KMS-11 (cell line): Measurements from ENCODE around the gene HECW1.
"Not testable (repeated sequence)": the region's sequence is repeated elsewhere in the genome, so short reads cannot be mapped to it uniquely, and the experiment has no call there.

Experiments used
- H2AFZ ChIP-seq: fragments of 200-600 bp; sonication (generic); 2 replicates; pipeline ENCODE4 v1.6.1; 2016; ENCODE audit warnings: antibody characterized with exemption, mixed run types, low read depth
- H3K27ac ChIP-seq: fragments of 200-600 bp; sonication (generic); 2 replicates; pipeline ENCODE4 v1.6.1; 2016; ENCODE audit warnings: mild to moderate bottlenecking, mixed run types
- H3K27me3 ChIP-seq: fragments of 200-600 bp; sonication (generic); 2 replicates; pipeline ENCODE4 v1.6.1; 2017; ENCODE audit warnings: mild to moderate bottlenecking, low read depth, mixed run types, moderate library complexity; ENCODE audit not compliant: insufficient read depth
- H3K36me3 ChIP-seq: fragments of 200-600 bp; sonication (generic); 2 replicates; pipeline ENCODE4 v1.6.1; 2017; ENCODE audit warnings: mild to moderate bottlenecking, mixed run types; ENCODE audit not compliant: insufficient read depth
- H3K4me1 ChIP-seq: fragments of 200-600 bp; sonication (generic); 2 replicates; pipeline ENCODE4 v1.6.1; 2016; ENCODE audit warnings: mild to moderate bottlenecking, low read depth, mixed run types; ENCODE audit not compliant: poor library complexity, severe bottlenecking
- H3K4me2 ChIP-seq: fragments of 200-600 bp; sonication (generic); 2 replicates; pipeline ENCODE4 v1.7.0; 2016; ENCODE audit warnings: mild to moderate bottlenecking, mixed run types
- H3K4me3 ChIP-seq: fragments of 200-600 bp; sonication (generic); IDR thresholded peaks from 2 replicates; pipeline ENCODE4 v1.6.1; 2017; ENCODE audit warnings: low read depth, low read length, mixed read lengths; ENCODE audit not compliant: insufficient read depth
- H3K79me2 ChIP-seq: fragments of 200-600 bp; sonication (generic); 2 replicates; pipeline ENCODE4 v1.6.1; 2016; ENCODE audit warnings: low read depth, mixed run types; ENCODE audit not compliant: insufficient read depth
- H3K9ac ChIP-seq: fragments of 200-600 bp; sonication (generic); 2 replicates; pipeline ENCODE4 v1.6.1; 2016; ENCODE audit warnings: mild to moderate bottlenecking, mixed run types
- H4K20me1 ChIP-seq: fragments of 200-600 bp; sonication (generic); 2 replicates; pipeline ENCODE4 v1.6.1; 2016; ENCODE audit warnings: mild to moderate bottlenecking, mixed run types; ENCODE audit not compliant: insufficient read depth
- CTCF ChIP-seq: fragments of 200-600 bp; sonication (generic); conservative IDR thresholded peaks from 2 replicates; pipeline ENCODE4 v1.6.1; 2017; ENCODE audit warnings: low read depth, mild to moderate bottlenecking, antibody characterized with exemption, low read length, moderate library complexity, mixed read lengths

HECW1 gene

GRCh38 chr7:43205171-43205795 is 92.8 kb downstream of the HECW1 start:
- no peaks in the 10 kb centered on the region for H3K79me2 ChIP-seq
- H3K9ac ChIP-seq: no peak overlapping the region
- H3K36me3 ChIP-seq: no peaks in the 10 kb centered on the region
- no peaks in the 10 kb centered on the region for H3K27me3 ChIP-seq
- H2AFZ ChIP-seq: no peak overlapping the region
- TF ChIP-seq CTCF: no peak
- no peak overlapping the region for H3K27ac ChIP-seq
- no peaks in the 10 kb centered on the region for H3K4me1 ChIP-seq
- H3K4me2 ChIP-seq: no peak overlapping the region
- no peaks in the 10 kb centered on the region for H4K20me1 ChIP-seq
- H3K4me3 ChIP-seq: no peak overlapping the region

GRCh38 chr7:43208242-43208641 is 95.8 kb downstream of the HECW1 start:
- Histone ChIP-seq H3K9ac (no peak overlapping the region), H3K27ac (no peak overlapping the region), H3K79me2 (no peaks in the 10 kb centered on the region), H3K27me3 (no peaks in the 10 kb centered on the region), H4K20me1 (no peaks in the 10 kb centered on the region), H3K4me2 (no peak overlapping the region), H3K4me3 (no peak overlapping the region), H3K36me3 (no peaks in the 10 kb centered on the region), H3K4me1 (no peaks in the 10 kb centered on the region), H2AFZ (no peak overlapping the region)
- TF ChIP-seq CTCF: no peak

GRCh38 chr7:43210539-43210938 is 98.1 kb downstream of the HECW1 start:
- H2AFZ ChIP-seq, H3K36me3 ChIP-seq, H3K79me2 ChIP-seq, H4K20me1 ChIP-seq, H3K27ac ChIP-seq, H3K9ac ChIP-seq, H3K4me1 ChIP-seq, H3K27me3 ChIP-seq, H3K4me2 ChIP-seq, H3K4me3 ChIP-seq: not testable (repeated sequence)

GRCh38 chr7:43211286-43211685 is 98.8 kb downstream of the HECW1 start:
- Histone ChIP-seq H4K20me1 (no peaks in the 10 kb centered on the region), H3K4me2 (no peak overlapping the region), H3K27me3 (no peaks in the 10 kb centered on the region), H3K9ac (no peak overlapping the region), H3K4me1 (no peaks in the 10 kb centered on the region), H3K27ac (no peak overlapping the region), H3K36me3 (no peaks in the 10 kb centered on the region), H3K4me3 (no peak overlapping the region), H3K79me2 (no peaks in the 10 kb centered on the region), H2AFZ (no peak overlapping the region)
- TF ChIP-seq CTCF: no peak

- Histone ChIP-seq H4K20me1 (no peaks in the 10 kb centered on the region), H3K4me1 (no peaks in the 10 kb centered on the region), H3K79me2 (no peaks in the 10 kb centered on the region), H3K36me3 (no peaks in the 10 kb centered on the region), H3K4me3 (no peak overlapping the region), H3K9ac (no peak overlapping the region), H3K27me3 (no peaks in the 10 kb centered on the region), H3K4me2 (no peak overlapping the region), H3K27ac (no peak overlapping the region), H2AFZ (no peak overlapping the region)
- no peak for TF ChIP-seq CTCF
These were observed 99.2 kb downstream of the HECW1 start for GRCh38 chr7:43211693-43212092.
